Peyer's patch (tissue), 4 donors: ENCODE measurements around the gene GRID2. TPM values are rescaled to one million over a fixed set of nuclear protein-coding genes. Genes with fewer than 3 reads are reported as not detected.

Experiments used
- DNase-seq, 3 donors: peaks; one replicate each; pipeline ENCODE4 v3.0.0-alpha.2; 2017 to 2019
- H3K27ac ChIP-seq, 4 donors: fragments of 200-600 bp; sonication (generic); one replicate each; pipeline ENCODE4 v1.5.1; 2016 to 2019
- H3K27me3 ChIP-seq, 2 donors: fragments of 200-600 bp; sonication (generic); one replicate each; pipeline ENCODE4 v1.5.1; 2019
- H3K36me3 ChIP-seq, 3 donors: fragments of 200-600 bp; sonication (generic); one replicate each; pipeline ENCODE4 v1.5.1; 2016 to 2019
- H3K4me1 ChIP-seq, 4 donors: fragments of 200-600 bp; sonication (generic); one replicate each; pipeline ENCODE4 v1.5.1; 2016 to 2019
- H3K4me3 ChIP-seq, 4 donors: fragments of 200-600 bp; sonication (generic); 1 replicate in 3 of 4; 2 replicates in 1 of 4; pipeline ENCODE4 v1.5.1; 2016 to 2019; ENCODE audit warnings: mild to moderate bottlenecking in 1 of 4
- H3K9me3 ChIP-seq, 4 donors: fragments of 200-600 bp; sonication (generic); one replicate each; pipeline ENCODE4 v1.5.1; 2016 to 2019; ENCODE audit warnings: mild to moderate bottlenecking in 1 of 4
- CTCF ChIP-seq, 6 experiments: fragments of 450-650 bp in 4 of 6; fragments of 200-600 bp in 2 of 6; sonication (generic) in 1 of 6; IDR thresholded peaks; one replicate each; pipeline ENCODE4 v1.5.1; 2017 to 2019; ENCODE audit warnings: antibody characterized with exemption in 6 of 6, mild to moderate bottlenecking in 3 of 6, moderate library complexity in 1 of 6
- POLR2A ChIP-seq, 2 donors: fragments of 450-650 bp; IDR thresholded peaks; one replicate each; pipeline ENCODE4 v1.5.1; 2017; ENCODE audit warnings: antibody characterized with exemption in 2 of 2, mild to moderate bottlenecking in 2 of 2, moderate library complexity in 2 of 2
- total RNA-seq, 4 donors: library from RNA; depleted of rRNA; stranded (reverse); fragments of >200 nt; gene quantifications; one replicate each; pipeline ENCODE4 v1.1.0, GENCODE V29; 2016

The GRID2 gene
- total RNA-seq, 4 donors from 2014 or later: 0.54 TPM; not detected in 3

GRCh38 chr4:93764639-93765246, 1461.0 kb downstream of the GRID2 start:
- peak in 4 of 6 experiments; percentile 58 to 91 (median 90) for TF ChIP-seq CTCF (IDR thresholded peaks at IDR 0.05)
- no peak for TF ChIP-seq POLR2A (IDR thresholded peaks at IDR 0.05)
- H3K27ac ChIP-seq: no peak overlapping the region
- peak in 1 of 3 donors; percentile 51 for DNase-seq
- H3K36me3 ChIP-seq: no peaks in the 10 kb centered on the region
- peaks cover 0 to 3% (median 0%) of the 10 kb centered on the region in 4 donors for H3K4me1 ChIP-seq
- H3K9me3 ChIP-seq: no peaks in the 10 kb centered on the region
- H3K27me3 ChIP-seq: no peaks in the 10 kb centered on the region
- H3K4me3 ChIP-seq: no peak overlapping the region

- H3K9me3 ChIP-seq: no peaks in the 10 kb centered on the region
- no peaks in the 10 kb centered on the region for H3K36me3 ChIP-seq
- no peak overlapping the region for H3K27ac ChIP-seq
- no peak for TF ChIP-seq CTCF (IDR thresholded peaks at IDR 0.05)
- TF ChIP-seq POLR2A (IDR thresholded peaks at IDR 0.05): no peak
- no peak for DNase-seq
- no peaks in the 10 kb centered on the region for H3K27me3 ChIP-seq
- H3K4me1 ChIP-seq: no peaks in the 10 kb centered on the region
- no peak overlapping the region for H3K4me3 ChIP-seq
Observed at GRCh38 chr4:93767917-93768316, 1464.2 kb downstream of the GRID2 start.

GRCh38 chr4:93770201-93770600, 1466.4 kb downstream of the GRID2 start:
- no peaks in the 10 kb centered on the region for H3K36me3 ChIP-seq
- H3K9me3 ChIP-seq: no peaks in the 10 kb centered on the region
- no peaks in the 10 kb centered on the region for H3K27me3 ChIP-seq
- no peak overlapping the region for H3K27ac ChIP-seq
- H3K4me1 ChIP-seq: no peaks in the 10 kb centered on the region
- H3K4me3 ChIP-seq: no peak overlapping the region
- TF ChIP-seq POLR2A (IDR thresholded peaks at IDR 0.05) (no peak), CTCF (IDR thresholded peaks at IDR 0.05) (no peak)
- no peak for DNase-seq

GRCh38 chr4:93771640-93772411, 1468.1 kb downstream of the GRID2 start:
- no peaks in the 10 kb centered on the region for H3K27me3 ChIP-seq
- H3K4me3 ChIP-seq: peak overlapping the region in 2 of 4 donors; percentile 5 to 14
- peak in 1 of 3 donors; percentile 52 for DNase-seq
- H3K36me3 ChIP-seq: no peaks in the 10 kb centered on the region
- no peak for TF ChIP-seq POLR2A (IDR thresholded peaks at IDR 0.05)
- TF ChIP-seq CTCF (IDR thresholded peaks at IDR 0.05): no peak
- no peaks in the 10 kb centered on the region for H3K9me3 ChIP-seq
- peak overlapping the region in 1 of 4 donors; percentile 1 for H3K27ac ChIP-seq
- H3K4me1 ChIP-seq: no peaks in the 10 kb centered on the region

GRCh38 chr4:93772858-93773257, 1469.1 kb downstream of the GRID2 start:
- Histone ChIP-seq H3K4me3 (no peak overlapping the region), H3K27me3 (no peaks in the 10 kb centered on the region), H3K27ac (no peak overlapping the region), H3K4me1 (no peaks in the 10 kb centered on the region), H3K9me3 (no peaks in the 10 kb centered on the region), H3K36me3 (no peaks in the 10 kb centered on the region)
- TF ChIP-seq CTCF (IDR thresholded peaks at IDR 0.05) (no peak), POLR2A (IDR thresholded peaks at IDR 0.05) (no peak)
- DNase-seq: no peak
